RCC 7860 (cell line): ENCODE measurements around the gene RRAGB.
"Not testable (repeated sequence)": the region's sequence is repeated elsewhere in the genome, so short reads cannot be mapped to it uniquely, and the experiment has no call there.

Experiments
- DNase-seq: peaks from one replicate; pipeline ENCODE4 v3.0.0-alpha.2; 2015; ENCODE audit warnings: low spot score
- FAIRE-seq: peaks from 2 replicates; lab custom pipeline; 2012; peaks lifted over from hg19 to GRCh38; lab: Jason Lieb, UNC

Gene RRAGB

DNA sequence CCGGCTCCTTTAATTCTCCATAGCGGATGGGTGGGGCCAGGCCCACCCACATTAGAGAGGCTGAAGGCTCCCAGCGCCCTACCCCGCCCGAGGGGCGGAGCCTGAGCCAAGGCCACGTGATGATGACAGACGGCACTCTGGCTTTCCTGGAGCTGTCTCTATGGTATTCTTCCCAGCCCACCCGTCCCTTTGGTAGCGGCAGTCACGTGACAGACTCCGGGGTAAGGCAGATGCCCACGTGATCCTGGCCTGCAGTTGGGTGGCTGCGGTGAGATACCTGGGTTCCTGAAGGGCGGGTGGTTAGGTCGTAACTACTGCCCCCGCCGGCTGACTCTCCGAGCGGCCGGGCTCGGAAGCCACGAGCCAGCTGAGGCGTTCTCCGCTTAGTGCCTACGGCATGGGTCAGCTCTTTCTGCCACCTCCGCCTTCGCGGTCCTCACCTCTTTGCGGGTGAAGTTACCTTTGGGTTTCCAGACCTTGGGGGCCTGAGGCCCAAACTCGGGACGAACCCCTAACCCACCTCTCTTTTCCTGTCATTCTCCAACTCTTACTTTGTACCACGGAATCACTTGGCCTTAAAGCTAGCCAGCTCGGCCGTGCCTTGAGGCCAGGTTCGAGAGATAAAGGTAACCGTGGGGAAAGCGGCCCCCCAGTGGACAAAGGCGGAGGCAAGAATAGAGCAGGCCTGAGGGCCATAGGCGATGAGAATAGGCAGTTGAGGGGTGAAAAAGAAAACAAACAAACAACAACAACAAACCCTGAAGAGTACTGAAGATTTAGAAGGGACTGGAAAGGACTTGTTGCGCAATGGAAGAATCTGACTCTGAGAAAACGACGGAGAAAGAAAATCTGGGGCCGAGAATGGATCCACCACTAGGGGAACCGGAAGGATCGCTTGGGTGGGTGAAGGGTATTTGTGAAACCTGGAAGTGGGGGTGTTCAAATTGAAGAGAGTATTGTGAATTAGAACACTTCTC, at the start of gene RRAGB:
RRAGB (plus strand) TSS at position 229 of the 977 bp plus-strand sequence; CDS start at position 808, 579 bp downstream.
- DNase-seq = peak; percentile 88
- peak; percentile 88 for FAIRE-seq

- FAIRE-seq = no peak
Measured at GRCh38 chrX:55668084-55668483, 49.5 kb upstream of the RRAGB start.

DNA sequence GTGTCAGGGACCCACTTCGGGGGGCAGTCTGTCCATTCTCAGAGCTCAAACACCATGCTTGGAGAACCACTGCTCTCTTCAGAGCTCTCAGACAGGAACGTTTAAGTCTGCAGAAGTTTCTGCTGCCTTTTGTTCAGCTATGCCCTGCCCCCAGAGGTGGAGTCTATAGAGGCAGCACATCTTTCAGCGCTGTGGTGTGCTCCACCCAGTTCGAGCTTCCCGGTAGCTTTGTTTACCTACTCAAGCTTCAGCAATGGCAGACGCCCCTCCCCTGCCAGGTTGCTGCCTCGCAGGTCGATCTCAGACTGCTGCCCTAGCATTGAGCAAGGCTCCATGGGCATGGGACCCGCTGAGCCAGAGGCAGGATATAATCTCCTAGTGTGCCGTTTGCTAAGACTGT, 29.0 kb upstream of the RRAGB start:
- not testable (repeated sequence) for FAIRE-seq, DNase-seq

More at GRCh38 chrX:55668084-55668483, 49.5 kb upstream of the RRAGB start:
- DNase-seq = no peak

DNA sequence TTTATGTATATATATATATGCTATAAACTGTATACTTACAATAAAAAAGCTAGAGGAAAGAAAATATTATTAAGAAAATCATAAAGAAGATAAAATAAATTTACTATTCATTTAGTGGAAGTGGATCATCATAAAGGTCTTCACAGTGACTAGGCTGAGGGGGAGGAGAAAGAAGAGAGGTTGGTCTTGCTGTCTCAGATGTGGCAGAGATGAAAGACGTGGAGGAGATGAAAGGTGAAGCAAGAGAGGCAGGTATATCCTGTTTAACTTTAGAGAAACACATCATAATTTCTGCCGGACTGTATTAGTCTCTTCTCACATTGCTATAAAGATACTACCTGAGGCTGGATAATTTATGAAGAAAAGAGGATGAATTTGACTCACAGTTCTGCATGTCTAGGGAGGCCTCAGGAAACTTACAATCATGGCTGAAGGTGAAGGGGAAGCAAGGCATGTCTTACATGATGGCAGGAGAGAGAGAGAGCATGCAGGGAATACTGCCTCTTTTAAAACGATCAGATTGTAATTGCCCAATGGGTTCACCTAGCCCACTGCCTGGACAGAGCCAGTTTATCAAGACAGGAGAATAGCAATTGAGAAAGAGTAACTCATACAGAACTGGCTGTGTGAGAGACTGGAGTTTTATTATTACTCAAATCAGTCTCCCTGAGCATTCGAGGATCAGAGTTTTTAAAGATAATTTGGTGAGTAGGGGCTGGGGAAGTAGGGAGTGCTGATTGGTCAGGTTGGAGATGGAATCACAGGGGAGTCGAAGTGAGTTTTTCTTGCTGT, 22.1 kb upstream of the RRAGB start:
- DNase-seq = no peak
- no peak for FAIRE-seq

DNA sequence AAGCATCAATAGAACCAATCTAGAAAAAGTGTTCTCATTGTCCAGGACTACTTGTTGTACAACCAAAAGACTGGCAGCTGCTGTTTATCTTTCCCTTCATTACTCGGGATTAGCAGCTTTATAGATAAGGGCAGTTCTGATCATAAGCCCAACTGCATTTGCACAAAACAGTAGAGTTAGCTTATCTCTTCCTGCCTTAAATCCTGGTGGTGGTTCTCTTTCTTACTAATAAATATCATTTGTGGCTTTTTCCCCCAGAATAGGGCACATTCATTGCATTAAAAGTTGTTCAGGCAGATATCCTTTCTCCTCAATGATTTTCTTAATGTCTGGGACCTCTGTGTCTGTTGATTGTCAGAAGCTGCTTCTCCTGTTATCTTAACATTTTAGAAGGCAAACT, 20.2 kb upstream of the RRAGB start:
- no peak for FAIRE-seq

DNA sequence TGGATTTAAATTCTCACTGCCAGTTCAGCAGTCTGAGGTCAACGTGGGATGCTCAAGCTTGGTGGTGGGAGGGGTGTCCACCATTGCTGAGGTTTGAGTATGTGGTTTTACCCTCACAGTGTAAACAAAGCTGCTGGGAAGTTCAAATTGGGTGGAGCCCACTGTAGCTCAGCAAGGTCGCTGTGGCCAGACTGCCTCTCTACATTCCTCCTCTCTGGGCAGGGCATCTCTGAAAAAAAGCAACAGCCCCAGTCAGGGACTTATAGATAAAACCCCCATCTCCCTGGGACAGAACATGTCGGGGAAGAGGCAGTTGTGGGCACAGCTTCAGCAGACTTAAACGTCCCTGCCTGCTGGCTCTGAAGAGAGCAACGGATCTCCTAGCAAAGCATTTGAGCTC, 14.9 kb upstream of the RRAGB start:
- FAIRE-seq = no peak
- no peak for DNase-seq

More for the DNA sequence above, 20.2 kb upstream of the RRAGB start:
- no peak for DNase-seq

DNA sequence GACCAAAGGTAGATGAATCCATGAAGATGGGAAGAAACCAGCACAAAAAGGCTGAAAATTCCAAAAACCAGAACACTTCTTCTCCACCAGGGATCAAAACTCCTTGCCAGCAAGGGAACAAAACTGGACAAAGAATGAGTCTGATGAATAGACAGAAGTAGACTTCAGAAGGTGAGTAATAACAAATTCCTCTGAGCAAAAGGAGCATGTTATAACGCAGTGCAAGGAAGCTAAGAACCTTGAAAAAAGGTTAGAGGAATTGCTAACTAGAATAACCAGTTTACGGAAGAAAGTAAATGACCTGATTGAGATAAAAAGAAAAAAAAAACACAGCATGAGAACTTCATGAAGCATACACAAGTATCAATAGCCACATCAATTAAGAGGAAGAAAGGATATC, 14.1 kb upstream of the RRAGB start:
- not testable (repeated sequence) for FAIRE-seq

GRCh38 chrX:55705066-55705465, 12.5 kb upstream of the RRAGB start:
- not testable (repeated sequence) for DNase-seq, FAIRE-seq

More for the DNA sequence above, 14.1 kb upstream of the RRAGB start:
- not testable (repeated sequence) for DNase-seq

- no peak for DNase-seq
Measured at GRCh38 chrX:55709735-55710134, 7.8 kb upstream of the RRAGB start.

GRCh38 chrX:55710701-55711100, 6.8 kb upstream of the RRAGB start:
- DNase-seq (peak; percentile 43), FAIRE-seq (peak; percentile 86)

More at GRCh38 chrX:55709735-55710134, 7.8 kb upstream of the RRAGB start:
- FAIRE-seq = no peak

DNA sequence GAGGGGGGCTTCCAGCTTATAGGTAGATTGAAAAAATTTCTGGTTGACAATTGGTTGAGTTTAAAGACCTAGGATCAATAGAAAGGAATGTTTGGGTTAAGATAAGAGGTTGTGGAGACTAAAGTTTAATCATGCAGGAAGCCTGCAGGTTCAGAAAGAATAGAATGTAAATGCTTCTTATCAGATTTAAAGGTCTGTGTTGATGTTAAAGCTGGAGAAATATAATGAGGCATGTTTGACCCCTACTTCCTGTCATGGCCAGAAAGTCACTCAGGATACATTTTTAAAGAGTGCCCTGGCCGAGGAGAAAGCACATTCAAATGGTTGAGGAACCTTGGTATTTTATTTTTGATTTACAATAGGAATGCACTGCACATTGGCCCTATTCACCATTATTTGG, 3.9 kb upstream of the RRAGB start:
- DNase-seq (no peak), FAIRE-seq (no peak)

- FAIRE-seq (no peak), DNase-seq (no peak)
Measured at GRCh38 chrX:55714161-55714560, 3.4 kb upstream of the RRAGB start.

- DNase-seq (no peak), FAIRE-seq (no peak)
Measured at GRCh38 chrX:55715847-55716246, 1.7 kb upstream of the RRAGB start.

- no peak for DNase-seq
- FAIRE-seq = no peak
Measured at GRCh38 chrX:55716937-55717336, 612 bp upstream of the RRAGB start.

- no peak for DNase-seq
- no peak for FAIRE-seq
Measured at GRCh38 chrX:55731826-55732225, 14.3 kb downstream of the RRAGB start.

DNA sequence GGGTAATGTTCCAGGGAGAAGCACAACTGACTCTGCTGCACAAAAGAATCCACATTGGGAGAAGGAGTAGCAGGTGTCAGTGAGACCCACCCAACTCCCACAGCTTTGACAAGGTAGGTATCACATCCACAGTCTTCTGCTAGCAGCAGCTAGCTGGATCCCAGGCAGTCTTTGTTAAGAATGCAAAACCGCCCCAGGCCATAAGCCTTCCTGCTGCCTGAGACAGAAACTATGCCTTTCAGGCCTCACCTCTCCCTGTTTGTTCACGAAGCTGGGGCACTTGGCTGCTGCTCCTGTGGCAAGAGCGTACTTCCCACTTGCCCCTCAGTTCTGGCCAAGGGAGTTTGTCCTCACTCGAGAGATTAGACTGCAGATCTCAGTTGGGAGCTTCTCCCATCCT, 21.4 kb downstream of the RRAGB start:
- DNase-seq (no peak), FAIRE-seq (no peak)

DNA sequence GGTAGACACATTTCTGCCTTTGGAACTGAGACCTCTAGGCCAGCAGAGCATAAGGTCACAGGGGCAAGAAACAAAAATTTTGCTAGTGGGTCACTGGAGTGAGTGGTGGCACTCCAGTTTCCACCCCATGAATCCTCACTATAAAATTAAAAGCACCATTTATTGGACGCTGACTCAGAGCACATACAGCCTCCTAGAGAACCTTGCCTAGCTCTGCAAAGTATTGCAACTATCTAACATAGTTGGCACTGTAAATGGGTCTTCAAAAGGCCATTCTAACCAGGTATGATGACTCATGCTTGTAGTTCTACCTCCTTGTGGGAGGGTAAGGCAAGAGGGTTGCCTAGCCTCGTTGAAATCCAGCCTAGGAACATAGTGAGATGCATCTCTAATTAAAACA, 25.1 kb downstream of the RRAGB start:
- no peak for DNase-seq
- FAIRE-seq = no peak

DNA sequence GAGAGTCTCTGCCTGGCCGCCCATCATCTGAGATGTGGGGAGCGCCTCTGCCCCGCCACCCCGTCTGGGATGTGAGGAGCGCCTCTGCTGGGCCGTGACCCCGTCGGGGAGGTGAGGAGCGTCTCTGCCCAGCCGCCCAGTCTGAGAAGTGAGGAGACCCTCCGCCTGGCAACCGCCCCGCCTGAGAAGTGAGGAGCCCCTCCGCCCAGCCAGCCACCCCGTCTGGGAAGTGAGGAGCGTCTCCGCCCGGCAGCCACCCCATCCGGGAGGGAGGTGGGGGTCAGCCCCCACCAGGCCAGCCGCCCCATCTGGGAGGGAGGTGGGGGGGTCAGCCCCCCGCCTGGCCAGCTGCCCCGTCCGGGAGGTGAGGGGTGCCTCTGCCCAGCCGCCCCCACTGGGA, 30.9 kb downstream of the RRAGB start:
- not testable (repeated sequence) for FAIRE-seq, DNase-seq

GRCh38 chrX:55750256-55750655, 32.7 kb downstream of the RRAGB start:
- no peak for DNase-seq
- no peak for FAIRE-seq

GRCh38 chrX:55754861-55755294, 37.3 kb downstream of the RRAGB start:
- no peak for DNase-seq
- FAIRE-seq = no peak

- DNase-seq (no peak), FAIRE-seq (no peak)
Measured at GRCh38 chrX:55758033-55758432, 40.5 kb downstream of the RRAGB start.
